Measurements from ENCODE around the gene SRPX.

The SRPX gene

DNA sequence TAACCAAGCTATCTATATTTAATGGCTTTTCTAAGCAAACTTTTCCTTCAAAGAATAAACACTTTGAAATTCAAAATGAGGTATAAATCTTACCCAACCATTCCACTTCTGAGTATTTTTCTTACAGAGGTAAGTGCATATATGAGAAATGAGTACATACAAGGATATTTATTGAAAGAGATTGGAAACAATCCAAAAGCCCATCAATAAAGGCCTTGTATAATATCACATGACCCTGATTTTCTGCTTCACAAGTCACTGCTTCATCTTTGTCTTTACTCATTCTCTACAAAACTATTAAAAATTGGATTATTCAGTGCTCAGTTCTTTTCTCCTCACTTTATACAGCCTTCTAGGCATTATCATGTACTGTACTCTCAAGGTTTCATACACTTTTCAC is 91.3 kb downstream of the SRPX start:
- no peak for DNase-seq

- no peak for DNase-seq
Measured at GRCh38 chrX:38127961-38128360, 92.7 kb downstream of the SRPX start.

DNA sequence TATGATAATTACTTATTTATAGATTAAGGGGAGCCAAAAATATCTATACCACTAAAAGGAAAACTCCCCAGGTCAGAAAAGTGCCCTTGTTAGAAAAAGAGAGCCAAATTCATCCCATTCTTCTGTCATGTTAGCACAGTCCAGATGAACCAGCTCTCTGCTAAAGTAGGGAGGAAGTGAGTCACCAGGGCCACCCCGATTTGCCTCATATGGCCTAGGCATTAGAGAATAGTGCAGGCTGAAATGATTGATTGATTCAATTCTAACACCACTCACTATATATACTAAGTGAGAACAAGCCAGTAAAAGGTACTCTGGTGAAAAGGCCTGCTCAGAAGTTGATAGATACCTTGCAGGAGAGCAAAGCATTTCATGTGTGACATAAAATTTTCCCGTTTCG is 94.5 kb downstream of the SRPX start:
- DNase-seq = no peak

DNA sequence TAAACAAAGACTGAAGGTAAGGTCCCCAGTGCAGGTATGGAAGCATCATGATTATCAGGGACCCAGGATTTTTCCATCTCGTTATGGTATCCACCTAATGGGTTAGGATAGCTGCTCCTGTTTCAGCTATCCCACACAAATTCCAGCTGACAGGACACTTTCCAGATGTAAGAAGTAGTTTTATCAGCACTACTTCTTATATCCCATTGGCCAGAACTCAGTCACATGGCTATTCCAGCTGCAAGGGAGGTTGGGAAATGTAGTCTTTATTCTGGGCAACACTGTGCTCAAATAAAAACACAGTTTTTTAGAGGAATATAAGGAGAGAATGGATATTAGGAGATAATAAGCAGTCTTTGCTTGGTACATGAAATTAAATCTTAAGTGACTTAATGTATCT is 96.7 kb downstream of the SRPX start:
- DNase-seq = no peak

- peak; percentile 37 for DNase-seq
Measured at GRCh38 chrX:38117485-38117884, 103.2 kb downstream of the SRPX start.

DNA sequence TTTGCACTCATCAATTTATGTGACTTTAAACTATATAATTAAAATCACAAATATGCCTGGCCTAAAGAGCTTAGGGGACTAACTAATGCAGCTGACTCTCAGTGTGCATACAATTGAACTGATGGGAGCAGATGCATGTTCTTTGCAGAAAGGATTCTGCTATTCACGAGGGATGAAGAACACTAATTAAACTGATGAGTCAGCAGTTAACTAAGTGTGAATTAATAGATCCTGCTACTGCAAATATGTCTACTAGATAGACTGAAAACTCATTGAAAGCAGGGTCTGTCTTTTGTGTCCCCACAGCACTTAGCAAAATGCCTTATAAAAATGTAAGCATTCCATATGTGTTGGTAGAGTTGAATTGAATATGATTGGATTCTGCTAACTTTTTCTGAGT is 104.0 kb downstream of the SRPX start:
- DNase-seq = no peak

GRCh38 chrX:38112566-38112965 is 108.1 kb downstream of the SRPX start:
- DNase-seq = peak; percentile 63

DNA sequence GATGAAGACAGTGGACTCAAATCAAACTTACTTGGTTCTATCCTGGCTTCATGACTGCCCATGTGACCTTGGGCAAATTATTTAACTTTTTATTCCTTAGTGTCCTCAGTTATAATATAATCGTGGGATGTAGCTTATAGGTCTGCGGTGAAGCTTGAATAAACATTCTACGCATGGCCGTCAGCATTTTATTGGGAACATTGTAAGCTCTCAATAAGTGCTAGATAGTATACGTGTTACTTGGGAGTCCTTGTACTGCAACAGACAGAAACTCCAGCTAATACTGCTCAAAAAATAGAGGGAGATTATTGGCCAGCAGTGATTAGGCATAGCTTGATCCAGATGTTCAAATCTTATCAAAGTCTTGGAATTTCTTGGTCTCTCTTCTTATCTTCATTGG is 109.5 kb downstream of the SRPX start:
- no peak for DNase-seq

DNA sequence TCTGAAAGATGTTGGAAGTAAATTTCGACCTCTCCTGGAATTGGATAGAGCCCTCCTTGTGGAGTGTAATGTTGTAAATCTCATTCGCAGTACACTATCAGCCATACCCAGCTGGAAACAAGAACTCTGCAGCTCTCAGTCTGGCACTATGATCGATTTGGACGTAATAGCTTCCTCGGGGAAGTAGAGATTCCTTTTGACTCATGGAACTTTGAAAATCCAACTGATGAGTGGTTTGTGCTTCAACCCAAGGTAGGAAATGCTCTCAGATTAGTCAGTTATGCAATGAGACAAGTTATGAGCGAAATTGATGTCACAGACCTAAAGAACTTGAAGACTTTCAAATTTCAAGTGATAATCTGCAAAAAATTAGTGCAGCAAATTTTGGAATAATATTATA is 110.4 kb downstream of the SRPX start:
- no peak for DNase-seq

DNA sequence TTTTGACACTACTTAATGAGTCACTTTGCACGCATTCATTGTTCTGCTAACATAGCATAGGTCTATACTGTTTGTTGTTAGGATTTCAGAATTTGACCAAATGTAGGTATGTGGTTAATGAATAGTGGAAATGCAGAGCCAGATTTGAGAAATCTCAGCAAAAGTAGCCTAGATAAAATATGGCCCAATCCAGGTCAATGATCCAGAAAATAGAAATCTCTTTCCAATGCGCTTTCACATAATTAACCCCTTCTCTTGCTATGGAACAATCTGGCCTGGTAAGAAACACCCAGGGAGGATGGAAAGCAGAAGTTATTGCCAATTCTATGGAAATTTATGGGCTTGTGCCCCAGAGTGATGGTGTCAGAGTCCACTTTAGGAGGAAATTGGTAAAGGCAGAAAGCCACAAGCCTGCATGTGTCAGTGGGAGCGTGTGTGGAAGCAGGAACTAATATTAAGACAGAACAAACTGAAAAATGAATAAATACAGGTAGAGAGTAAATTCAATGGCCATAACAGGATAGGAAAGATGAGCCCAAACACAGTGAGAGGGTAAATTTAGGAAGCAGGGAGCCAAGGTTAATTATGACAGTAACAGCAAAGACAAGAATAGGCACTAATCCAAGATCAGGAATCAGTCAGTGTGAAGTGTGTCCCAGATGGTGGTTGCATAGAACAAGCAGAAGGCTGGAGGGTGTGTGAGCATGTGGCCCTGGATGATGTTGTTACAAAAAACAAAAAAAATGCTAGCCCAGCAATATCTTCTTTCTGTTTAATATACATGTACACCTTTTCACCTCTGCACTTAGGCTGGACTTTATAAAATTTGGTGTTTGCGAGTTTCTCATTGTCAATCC is 111.4 kb downstream of the SRPX start:
- DNase-seq = no peak

DNA sequence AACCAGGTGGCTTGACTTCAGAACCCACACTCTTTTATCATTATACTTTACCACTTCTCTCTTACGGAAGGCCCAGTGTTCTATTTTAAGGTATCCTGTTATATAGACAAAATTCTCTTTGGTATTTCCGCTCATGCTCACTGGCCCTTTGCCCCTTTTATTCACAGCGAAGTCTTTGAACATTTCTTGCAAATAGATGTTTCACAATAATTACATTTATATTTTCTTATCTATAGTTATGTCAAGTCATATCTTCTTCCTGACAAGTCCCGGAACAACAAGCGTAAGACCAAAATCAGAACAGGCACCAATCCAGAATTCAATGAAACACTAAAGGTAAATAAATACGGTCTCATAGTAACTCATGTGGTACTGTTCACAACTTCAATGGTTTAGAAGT is 112.3 kb downstream of the SRPX start:
- DNase-seq = no peak

DNA sequence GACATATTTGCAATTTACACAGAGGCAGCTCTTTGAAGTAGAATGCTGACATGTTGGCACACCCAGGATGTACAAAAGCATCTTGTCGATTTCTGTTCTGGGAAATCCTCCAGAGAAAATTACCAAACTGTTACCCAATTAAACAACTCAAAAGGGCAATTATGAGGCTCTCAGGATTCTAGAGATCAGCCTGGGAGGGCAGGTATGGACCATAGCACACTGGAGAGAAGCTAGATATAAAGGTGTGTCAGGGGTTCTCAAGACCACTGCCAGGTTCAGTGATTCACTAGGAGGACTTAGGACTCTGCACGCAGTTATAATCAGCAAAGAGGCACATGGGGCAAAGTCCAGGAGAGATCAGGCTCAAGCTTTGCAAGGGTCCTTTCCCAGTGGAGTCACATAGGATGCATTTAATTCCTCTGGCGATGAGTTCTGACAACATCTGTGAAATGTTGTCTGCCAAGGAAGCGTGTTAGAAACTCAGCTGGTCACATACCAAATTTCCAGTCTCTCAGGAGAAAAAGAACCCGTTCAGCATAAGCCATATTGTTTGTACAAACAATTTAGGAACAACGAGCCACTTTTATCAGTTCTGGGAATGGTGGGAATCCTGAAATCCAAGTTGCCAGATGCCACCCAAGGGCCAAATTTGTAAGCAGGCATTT is 113.5 kb downstream of the SRPX start:
- no peak for DNase-seq

DNA sequence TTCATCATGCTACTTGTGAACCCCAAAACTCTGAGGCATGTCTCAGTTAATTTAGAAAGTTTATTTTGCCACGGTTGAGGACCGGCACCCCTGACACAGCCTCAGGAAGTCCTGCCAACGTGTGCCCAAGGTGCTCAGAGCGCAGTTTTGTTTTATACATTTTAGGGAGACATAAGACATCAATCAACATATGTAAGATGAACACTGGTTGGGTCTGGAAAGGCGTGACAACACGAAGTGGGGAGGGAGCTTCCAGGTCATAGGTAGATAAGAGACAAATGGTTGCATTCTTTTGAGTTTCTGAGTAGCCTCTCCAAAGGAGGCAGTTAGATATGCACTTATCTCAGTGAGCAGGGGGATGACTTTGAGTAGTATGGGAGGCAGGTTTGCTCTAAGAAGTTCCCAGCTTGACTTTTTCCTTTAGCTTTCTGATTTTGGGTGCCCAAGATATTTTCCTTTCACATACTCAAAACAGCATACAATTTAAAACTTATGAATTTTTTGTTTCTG is 115.4 kb downstream of the SRPX start:
- DNase-seq = no peak

GRCh38 chrX:38103857-38104812 is 116.5 kb downstream of the SRPX start:
- DNase-seq = no peak

DNA sequence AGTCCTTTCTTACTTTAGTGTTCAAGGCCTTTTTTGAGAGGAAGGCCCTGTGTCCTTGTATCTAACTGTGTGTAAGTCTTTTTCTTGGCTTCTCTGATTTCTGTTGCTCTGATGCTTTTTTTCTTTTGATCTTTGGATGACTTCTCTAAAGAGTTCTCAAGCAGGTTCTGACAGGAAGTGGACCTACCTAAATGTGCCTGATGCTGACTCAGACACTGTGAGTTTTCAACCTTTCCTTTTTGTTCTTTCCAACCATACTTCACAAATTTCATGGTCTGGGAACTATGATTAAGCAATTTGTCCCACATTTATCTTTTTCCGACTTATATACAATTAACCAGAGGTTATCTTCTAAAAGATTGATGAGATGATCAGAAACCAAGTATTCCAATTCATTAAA is 117.8 kb downstream of the SRPX start:
- DNase-seq = no peak

- DNase-seq = no peak
Measured at GRCh38 chrX:38102240-38102639, 118.4 kb downstream of the SRPX start.

GRCh38 chrX:38099688-38100087 is 121.0 kb downstream of the SRPX start:
- no peak for DNase-seq
